K562 (cell line): ENCODE measurements around the gene ACTN4. TPM values are rescaled to one million over a fixed set of nuclear protein-coding genes. Genes with fewer than 3 reads are reported as not detected.

Source experiments
- CREB1 ChIP-seq, 2 experiments: sonication (generic) in 1 of 2; formaldehyde crosslinking in 1 of 2; IDR thresholded peaks; 2 replicates each; pipeline versions ENCODE4 v1.6.1 to v1.8.0; 2012 to 2022; ENCODE audit warnings: inconsistent platforms in 1 of 2, mild to moderate bottlenecking in 1 of 2, missing genetic modification reagents in 1 of 2, moderate library complexity in 1 of 2
- FOSL1 ChIP-seq: fragments of 200-800 bp; sonication (Bioruptor generic); conservative IDR thresholded peaks from 2 replicates; pipeline ENCODE4 v1.6.1; 2016; ENCODE audit warnings: missing genetic modification characterization, missing compliant biosample characterization
- FOXM1 ChIP-seq, 2 experiments: fragments of 450-650 bp in 1 of 2; sonication (generic) in 1 of 2; formaldehyde crosslinking in 1 of 2; IDR thresholded peaks; 2 replicates each; pipeline versions ENCODE4 v1.6.1 to v1.9.0; 2017 to 2022; ENCODE audit warnings: low read depth in 2 of 2, mild to moderate bottlenecking in 2 of 2, missing genetic modification reagents in 1 of 2, moderate library complexity in 1 of 2
- GABPB1 ChIP-seq: sonication (generic); formaldehyde crosslinking; IDR thresholded peaks from 2 replicates; pipeline ENCODE4 v1.8.0; 2022; ENCODE audit warnings: mild to moderate bottlenecking, missing genetic modification reagents
- KLF16 ChIP-seq: IDR thresholded peaks from 2 replicates; pipeline ENCODE4 v1.6.1; 2016; ENCODE audit warnings: antibody characterized with exemption
- MAFK ChIP-seq: IDR thresholded peaks from 2 replicates; pipeline ENCODE4 v1.6.1; 2011; ENCODE audit warnings: low read length, improper control_type of control experiment
- POLR2A ChIP-seq: fragments of 450-650 bp; conservative IDR thresholded peaks from 2 replicates; pipeline ENCODE4 v1.6.1; 2016
- RBBP5 ChIP-seq: fragments of 200-600 bp; sonication (generic); IDR thresholded peaks from 2 replicates; pipeline ENCODE4 v1.6.1; 2012; ENCODE audit warnings: borderline replicate concordance, mild to moderate bottlenecking, low read length, control low read depth, inconsistent platforms; ENCODE audit not compliant: insufficient read depth, poor library complexity, severe bottlenecking
- SRF ChIP-seq, 2 experiments: fragments of 250-450, 450-650 bp in 1 of 2; sonication (Bioruptor Pico) in 1 of 2; sonication (generic) in 1 of 2; formaldehyde crosslinking; IDR thresholded peaks; 2 replicates each; pipeline versions ENCODE4 v1.5.0 to v1.5.1; 2020 to 2022; ENCODE audit warnings: mild to moderate bottlenecking in 1 of 2, missing genetic modification reagents in 1 of 2
- STAG1 ChIP-seq: sonication (generic); formaldehyde crosslinking; IDR thresholded peaks from 2 replicates; pipeline ENCODE4 v1.5.0; 2020; ENCODE audit warnings: missing genetic modification reagents, borderline replicate concordance
- TAF1 ChIP-seq: IDR thresholded peaks from 2 replicates; pipeline ENCODE4 v1.6.1; 2011; ENCODE audit warnings: mild to moderate bottlenecking, low read length, moderate library complexity; ENCODE audit not compliant: insufficient read depth, control insufficient read depth, severe bottlenecking; ENCODE audit errors: extremely low read depth
- TCF3 ChIP-seq: sonication (generic); formaldehyde crosslinking; IDR thresholded peaks from 2 replicates; pipeline ENCODE4 v1.4.0; 2020; ENCODE audit warnings: mild to moderate bottlenecking, missing genetic modification reagents
- TGIF2 ChIP-seq: sonication (generic); formaldehyde crosslinking; IDR thresholded peaks from 2 replicates; pipeline ENCODE4 v1.8.1; 2022; ENCODE audit warnings: mild to moderate bottlenecking, missing genetic modification reagents, moderate library complexity
- ZC3H4 ChIP-seq: sonication (generic); formaldehyde crosslinking; IDR thresholded peaks from 2 replicates; pipeline ENCODE4 v1.9.0; 2021; ENCODE audit warnings: missing genetic modification reagents, borderline replicate concordance
- ZNF551 ChIP-seq: fragments of 250-450 bp; sonication (Bioruptor Pico); IDR thresholded peaks from 2 replicates; pipeline ENCODE4 v1.5.0; 2021; ENCODE audit warnings: mild to moderate bottlenecking, moderate library complexity
- polyA plus RNA-seq, 8 experiments: library from polyadenylated mRNA; depleted of rRNA in 4 of 8; stranded (reverse) in 5 of 8; unstranded in 3 of 8; fragments of >200 nt; fragmentation: Nextera tagmentation in 2 of 8; fragmentation: Illumina TruSeq in 1 of 8; extraction: Ambion mirVana in 2 of 8; extraction: Trizol in 1 of 8; gene quantifications; 2 replicates each; pipeline versions ENCODE4 v1.2.1 to v1.2.3, GENCODE V29; 2011 to 2014; ENCODE audit warnings: inconsistent platforms in 1 of 8, missing spikeins in 1 of 8
- total RNA-seq, 7 experiments: library from RNA; depleted of rRNA in 6 of 7; stranded (reverse); fragments of >200 nt in 6 of 7; fragmentation: Illumina TruSeq in 2 of 7; extraction: Trizol in 2 of 7; gene quantifications; 2 replicates each; pipeline versions ENCODE4 v1.2.1 to v1.2.3, GENCODE V29; 2011 to 2021; ENCODE audit warnings: low replicate concordance in 1 of 7
- TF ChIP-seq, protein P1 (sequence below), 2 experiments: fragments of 450-650 bp in 1 of 2; IDR thresholded peaks; 2 replicates each; pipeline ENCODE4 v1.6.1; 2011 to 2017; ENCODE audit warnings: low read depth in 2 of 2, antibody characterized with exemption in 1 of 2, borderline replicate concordance in 1 of 2, low read length in 1 of 2, mild to moderate bottlenecking in 1 of 2, mixed read lengths in 1 of 2; ENCODE audit not compliant: control insufficient read depth in 1 of 2
- TF ChIP-seq, protein P2 (sequence below): fragments of 450-650 bp; conservative IDR thresholded peaks from 2 replicates; pipeline ENCODE4 v1.6.1; 2016; ENCODE audit warnings: missing genetic modification characterization, low read depth, mild to moderate bottlenecking, missing compliant biosample characterization, moderate library complexity
- TF ChIP-seq, protein P3 (sequence below): fragments of 250-450 bp; sonication (Bioruptor Pico); IDR thresholded peaks from 2 replicates; pipeline ENCODE4 v1.9.0; 2021; ENCODE audit warnings: mild to moderate bottlenecking, inconsistent platforms
- TF ChIP-seq, protein P4 (sequence below): sonication (generic); formaldehyde crosslinking; IDR thresholded peaks from 2 replicates; pipeline ENCODE4 v1.8.0; 2022; ENCODE audit warnings: missing genetic modification reagents, mild to moderate bottlenecking, moderate library complexity, borderline replicate concordance

ACTN4 gene
- total and polyA plus RNA-seq, 9 of the 15 experiments (the other 6 are each of a cell fraction or from before 2014, with no cell fraction given): 3.1 to 385 (median 125) TPM

DNA sequence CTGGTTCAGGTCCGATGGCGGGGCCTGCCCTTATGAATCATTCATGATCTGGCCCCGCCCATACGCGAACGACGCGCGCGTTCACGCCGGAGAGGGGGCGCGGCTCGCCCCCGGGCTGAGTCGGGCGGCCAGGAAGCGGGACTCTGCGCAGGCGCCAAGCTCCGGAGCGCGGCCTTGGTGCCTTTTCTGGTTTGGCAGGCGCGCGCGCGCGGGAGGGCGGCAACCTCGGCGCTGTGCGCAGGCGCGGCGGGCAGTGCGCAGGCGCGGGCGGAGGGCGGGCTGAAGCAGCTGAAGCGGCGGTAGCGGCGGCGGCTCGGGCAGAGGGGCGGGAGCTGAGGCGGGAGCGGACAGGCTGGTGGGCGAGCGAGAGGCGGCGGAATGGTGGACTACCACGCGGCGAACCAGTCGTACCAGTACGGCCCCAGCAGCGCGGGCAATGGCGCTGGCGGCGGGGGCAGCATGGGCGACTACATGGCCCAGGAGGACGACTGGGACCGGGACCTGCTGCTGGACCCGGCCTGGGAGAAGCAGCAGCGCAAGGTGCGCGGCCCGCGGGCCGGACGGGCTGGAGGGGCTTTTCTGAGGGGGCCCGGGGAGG, at the start of gene ACTN4 (continued):
- TF ChIP-seq, protein P1, sequence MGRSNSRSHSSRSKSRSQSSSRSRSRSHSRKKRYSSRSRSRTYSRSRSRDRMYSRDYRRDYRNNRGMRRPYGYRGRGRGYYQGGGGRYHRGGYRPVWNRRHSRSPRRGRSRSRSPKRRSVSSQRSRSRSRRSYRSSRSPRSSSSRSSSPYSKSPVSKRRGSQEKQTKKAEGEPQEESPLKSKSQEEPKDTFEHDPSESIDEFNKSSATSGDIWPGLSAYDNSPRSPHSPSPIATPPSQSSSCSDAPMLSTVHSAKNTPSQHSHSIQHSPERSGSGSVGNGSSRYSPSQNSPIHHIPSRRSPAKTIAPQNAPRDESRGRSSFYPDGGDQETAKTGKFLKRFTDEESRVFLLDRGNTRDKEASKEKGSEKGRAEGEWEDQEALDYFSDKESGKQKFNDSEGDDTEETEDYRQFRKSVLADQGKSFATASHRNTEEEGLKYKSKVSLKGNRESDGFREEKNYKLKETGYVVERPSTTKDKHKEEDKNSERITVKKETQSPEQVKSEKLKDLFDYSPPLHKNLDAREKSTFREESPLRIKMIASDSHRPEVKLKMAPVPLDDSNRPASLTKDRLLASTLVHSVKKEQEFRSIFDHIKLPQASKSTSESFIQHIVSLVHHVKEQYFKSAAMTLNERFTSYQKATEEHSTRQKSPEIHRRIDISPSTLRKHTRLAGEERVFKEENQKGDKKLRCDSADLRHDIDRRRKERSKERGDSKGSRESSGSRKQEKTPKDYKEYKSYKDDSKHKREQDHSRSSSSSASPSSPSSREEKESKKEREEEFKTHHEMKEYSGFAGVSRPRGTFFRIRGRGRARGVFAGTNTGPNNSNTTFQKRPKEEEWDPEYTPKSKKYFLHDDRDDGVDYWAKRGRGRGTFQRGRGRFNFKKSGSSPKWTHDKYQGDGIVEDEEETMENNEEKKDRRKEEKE (IDR thresholded peaks at IDR 0.05; ENCODE audit: borderline replicate concordance in 1 of 2, control insufficient read depth in 1 of 2, low read depth in 2 of 2, low read length in 1 of 2): no peak
- TF ChIP-seq RBBP5 (peak; percentile 86), STAG1 (peak; percentile 39; the same call in 1 of the 2 replicates), FOXM1 (IDR thresholded peaks at IDR 0.05; ENCODE audit: low read depth) (no peak), FOXM1 (CRISPR knock-in tag; IDR thresholded peaks at IDR 0.05; ENCODE audit: low read depth) (peak; percentile 58; the same call in 1 of the 2 replicates), MAFK (no peak), SRF (CRISPR knock-in tag; IDR thresholded peaks at IDR 0.05) (peak in 1 of 2 experiments; percentile 81; a peak in 2 of 4 replicates), TCF3 (CRISPR knock-in tag) (peak; percentile 30; the same call in 1 of the 2 replicates), TAF1 (peak; percentile 78), KLF16 (no peak), CREB1 (IDR thresholded peaks at IDR 0.05) (no peak), CREB1 (CRISPR knock-in tag; IDR thresholded peaks at IDR 0.05) (peak; percentile 71), GABPB1 (CRISPR knock-in tag) (peak; percentile 37; the same call in 1 of the 2 replicates), TGIF2 (CRISPR knock-in tag) (no peak), POLR2A (peak; percentile 93), ZNF551 (no peak), ZC3H4 (CRISPR knock-in tag) (peak; percentile 82; the same call in 1 of the 2 replicates), FOSL1 (tag) (peak; percentile 69)
- TF ChIP-seq, protein P2, sequence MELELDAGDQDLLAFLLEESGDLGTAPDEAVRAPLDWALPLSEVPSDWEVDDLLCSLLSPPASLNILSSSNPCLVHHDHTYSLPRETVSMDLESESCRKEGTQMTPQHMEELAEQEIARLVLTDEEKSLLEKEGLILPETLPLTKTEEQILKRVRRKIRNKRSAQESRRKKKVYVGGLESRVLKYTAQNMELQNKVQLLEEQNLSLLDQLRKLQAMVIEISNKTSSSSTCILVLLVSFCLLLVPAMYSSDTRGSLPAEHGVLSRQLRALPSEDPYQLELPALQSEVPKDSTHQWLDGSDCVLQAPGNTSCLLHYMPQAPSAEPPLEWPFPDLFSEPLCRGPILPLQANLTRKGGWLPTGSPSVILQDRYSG (tag): 0 out of 2 replicates have a peak, but pooled peaks have one; percentile 32
- TF ChIP-seq, protein P3, sequence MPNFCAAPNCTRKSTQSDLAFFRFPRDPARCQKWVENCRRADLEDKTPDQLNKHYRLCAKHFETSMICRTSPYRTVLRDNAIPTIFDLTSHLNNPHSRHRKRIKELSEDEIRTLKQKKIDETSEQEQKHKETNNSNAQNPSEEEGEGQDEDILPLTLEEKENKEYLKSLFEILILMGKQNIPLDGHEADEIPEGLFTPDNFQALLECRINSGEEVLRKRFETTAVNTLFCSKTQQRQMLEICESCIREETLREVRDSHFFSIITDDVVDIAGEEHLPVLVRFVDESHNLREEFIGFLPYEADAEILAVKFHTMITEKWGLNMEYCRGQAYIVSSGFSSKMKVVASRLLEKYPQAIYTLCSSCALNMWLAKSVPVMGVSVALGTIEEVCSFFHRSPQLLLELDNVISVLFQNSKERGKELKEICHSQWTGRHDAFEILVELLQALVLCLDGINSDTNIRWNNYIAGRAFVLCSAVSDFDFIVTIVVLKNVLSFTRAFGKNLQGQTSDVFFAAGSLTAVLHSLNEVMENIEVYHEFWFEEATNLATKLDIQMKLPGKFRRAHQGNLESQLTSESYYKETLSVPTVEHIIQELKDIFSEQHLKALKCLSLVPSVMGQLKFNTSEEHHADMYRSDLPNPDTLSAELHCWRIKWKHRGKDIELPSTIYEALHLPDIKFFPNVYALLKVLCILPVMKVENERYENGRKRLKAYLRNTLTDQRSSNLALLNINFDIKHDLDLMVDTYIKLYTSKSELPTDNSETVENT (CRISPR knock-in tag): peak; percentile 97
- TF ChIP-seq, protein P4, sequence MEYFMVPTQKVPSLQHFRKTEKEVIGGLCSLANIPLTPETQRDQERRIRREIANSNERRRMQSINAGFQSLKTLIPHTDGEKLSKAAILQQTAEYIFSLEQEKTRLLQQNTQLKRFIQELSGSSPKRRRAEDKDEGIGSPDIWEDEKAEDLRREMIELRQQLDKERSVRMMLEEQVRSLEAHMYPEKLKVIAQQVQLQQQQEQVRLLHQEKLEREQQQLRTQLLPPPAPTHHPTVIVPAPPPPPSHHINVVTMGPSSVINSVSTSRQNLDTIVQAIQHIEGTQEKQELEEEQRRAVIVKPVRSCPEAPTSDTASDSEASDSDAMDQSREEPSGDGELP (CRISPR knock-in tag): peak; percentile 85
